ENCODE data around the gene KCNJ14. TPM values are rescaled to one million over a fixed set of nuclear protein-coding genes. Genes with fewer than 3 reads are reported as not detected.

KCNJ14 gene
- total and polyA plus RNA-seq, 2 donors = 0.33 to 0.42 TPM

Other genes starting within 250 kb of the KCNJ14 start
- gene CARD8, start 199.7 kb upstream of the KCNJ14 start, total RNA-seq = 81.3 TPM
- gene CARD8, start 199.7 kb upstream of the KCNJ14 start, polyA plus RNA-seq = 29.0 TPM
- gene ZNF114, start 185.5 kb upstream of the KCNJ14 start, total RNA-seq = 6.6 TPM
- 0.24 TPM for gene ZNF114, start 185.5 kb upstream of the KCNJ14 start, polyA plus RNA-seq
- 81.3 TPM for gene EMP3, start 130.0 kb upstream of the KCNJ14 start, total RNA-seq
- 159 TPM for gene EMP3, start 130.0 kb upstream of the KCNJ14 start, polyA plus RNA-seq
- 4.3 TPM for gene TMEM143, start 91.6 kb upstream of the KCNJ14 start, total RNA-seq
- 10.2 TPM for gene TMEM143, start 91.6 kb upstream of the KCNJ14 start, polyA plus RNA-seq
- not detected for gene SYNGR4, start 91.2 kb upstream of the KCNJ14 start, total RNA-seq
- not detected for gene SYNGR4, start 91.2 kb upstream of the KCNJ14 start, polyA plus RNA-seq
- 68.7 TPM for gene KDELR1, start 64.0 kb upstream of the KCNJ14 start, total RNA-seq
- gene KDELR1, start 64.0 kb upstream of the KCNJ14 start, polyA plus RNA-seq = 144 TPM
- gene GRIN2D, start 61.9 kb upstream of the KCNJ14 start, total RNA-seq = 1.9 TPM
- gene GRIN2D, start 61.9 kb upstream of the KCNJ14 start, polyA plus RNA-seq = 0.30 TPM
- 13.6 TPM for gene GRWD1, start 9.6 kb upstream of the KCNJ14 start, total RNA-seq
- 22.2 TPM for gene GRWD1, start 9.6 kb upstream of the KCNJ14 start, polyA plus RNA-seq
- gene CYTH2, start 13.8 kb downstream of the KCNJ14 start, total RNA-seq = 30.6 TPM
- 51.9 TPM for gene CYTH2, start 13.8 kb downstream of the KCNJ14 start, polyA plus RNA-seq
- 0.42 TPM for gene LMTK3, start 56.3 kb downstream of the KCNJ14 start, total RNA-seq
- 0.72 TPM for gene LMTK3, start 56.3 kb downstream of the KCNJ14 start, polyA plus RNA-seq
- gene SULT2B1, start 96.6 kb downstream of the KCNJ14 start, total RNA-seq = 0.42 TPM
- gene SULT2B1, start 96.6 kb downstream of the KCNJ14 start, polyA plus RNA-seq = 0.30 TPM
- not detected for gene SPACA4, start 151.2 kb downstream of the KCNJ14 start, total RNA-seq
- gene SPACA4, start 151.2 kb downstream of the KCNJ14 start, polyA plus RNA-seq = not detected
- gene FAM83E, start 159.5 kb downstream of the KCNJ14 start, total RNA-seq = 0.58 TPM
- gene FAM83E, start 159.5 kb downstream of the KCNJ14 start, polyA plus RNA-seq = 1.1 TPM
- gene RPL18, start 163.6 kb downstream of the KCNJ14 start, total RNA-seq = 1,113 TPM
- gene RPL18, start 163.6 kb downstream of the KCNJ14 start, polyA plus RNA-seq = 2,167 TPM
- 4.9 TPM for gene SPHK2, start 163.9 kb downstream of the KCNJ14 start, total RNA-seq
- 22.0 TPM for gene SPHK2, start 163.9 kb downstream of the KCNJ14 start, polyA plus RNA-seq
- 4.6 TPM for gene DBP, start 181.8 kb downstream of the KCNJ14 start, total RNA-seq
- 12.3 TPM for gene DBP, start 181.8 kb downstream of the KCNJ14 start, polyA plus RNA-seq
- gene CA11, start 190.6 kb downstream of the KCNJ14 start, total RNA-seq = 1.8 TPM
- 13.4 TPM for gene CA11, start 190.6 kb downstream of the KCNJ14 start, polyA plus RNA-seq
- gene NTN5, start 217.4 kb downstream of the KCNJ14 start, total RNA-seq = 0.53 TPM
- 0.80 TPM for gene NTN5, start 217.4 kb downstream of the KCNJ14 start, polyA plus RNA-seq
- gene FUT2, start 240.4 kb downstream of the KCNJ14 start, total RNA-seq = 0.79 TPM
- 0.41 TPM for gene FUT2, start 240.4 kb downstream of the KCNJ14 start, polyA plus RNA-seq